ENCODE data around the gene NUDT12. TPM values are rescaled to one million over a fixed set of nuclear protein-coding genes. Genes with fewer than 3 reads are reported as not detected.

NUDT12 gene
- polyA plus RNA-seq, 1 donor: 15.1 TPM

- no peak for DNase-seq
These were observed 22.9 kb downstream of the NUDT12 start for GRCh38 chr5:103539376-103540330.

DNA sequence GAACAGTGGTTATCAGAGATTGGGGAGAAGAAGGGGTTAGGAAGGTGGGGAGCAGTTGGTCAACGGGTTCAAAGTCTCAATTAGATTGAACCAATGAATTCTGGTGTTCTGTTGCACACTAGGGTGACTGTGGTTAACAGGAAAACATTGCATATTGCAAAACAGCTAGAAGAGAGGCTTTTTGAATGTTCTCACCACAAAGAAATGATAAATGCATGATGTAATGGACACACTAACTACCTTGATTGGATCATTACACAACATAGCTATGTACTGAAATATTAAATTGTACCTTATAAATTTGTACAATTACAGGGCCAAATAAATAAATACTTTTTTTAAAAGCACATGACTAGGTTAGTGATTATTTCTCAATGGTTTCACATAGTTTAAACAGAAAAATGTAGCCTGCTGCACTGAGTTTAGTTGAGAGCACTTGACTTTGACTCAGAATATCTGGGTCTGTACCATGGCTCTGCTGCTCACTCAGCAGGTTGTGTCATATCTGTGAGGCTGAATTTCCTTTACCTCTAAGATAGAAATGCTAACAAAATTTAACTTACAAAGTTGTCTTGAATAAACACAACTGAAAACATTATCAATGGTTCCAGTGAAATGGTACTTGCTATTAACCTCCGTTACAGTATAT lies 30.4 kb downstream of the NUDT12 start:
- DNase-seq: no peak

DNA sequence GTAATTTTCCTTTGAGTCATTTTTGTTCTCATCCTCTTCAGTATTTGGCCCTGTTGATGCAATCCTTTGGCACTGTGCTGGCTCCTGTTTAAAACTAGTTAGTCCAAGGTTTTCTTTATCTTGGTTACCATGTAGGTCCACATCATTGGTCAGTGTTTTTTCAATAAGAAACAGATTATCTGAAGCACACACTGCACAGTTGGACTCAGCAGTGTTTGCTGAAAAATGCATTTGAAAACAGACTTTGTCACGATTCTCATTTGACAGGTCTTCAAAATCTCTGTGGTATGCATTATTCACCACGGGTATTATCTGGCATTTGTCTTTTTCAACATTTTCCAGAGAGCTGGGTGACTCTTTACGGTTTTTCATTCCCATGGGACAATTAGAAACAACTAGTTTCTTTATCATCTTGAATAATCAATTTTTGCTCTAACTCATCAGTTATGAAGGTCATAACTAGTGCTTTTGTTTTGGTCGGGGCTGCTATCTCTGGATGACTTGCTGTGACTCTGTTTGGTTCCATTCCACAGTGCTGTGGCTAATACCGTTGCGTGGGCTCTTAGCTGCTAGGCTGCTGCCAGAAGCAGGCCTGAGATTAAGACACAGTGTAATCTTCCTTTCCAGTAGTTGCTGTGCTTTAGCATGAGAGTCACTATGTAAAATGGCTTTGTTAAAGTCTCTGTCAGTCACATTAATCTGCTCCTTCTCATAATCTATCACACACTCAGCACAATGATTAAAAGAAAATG lies 36.2 kb downstream of the NUDT12 start:
- no peak for DNase-seq

GRCh38 chr5:103525361-103525760 lies 37.2 kb downstream of the NUDT12 start:
- no peak for DNase-seq

DNA sequence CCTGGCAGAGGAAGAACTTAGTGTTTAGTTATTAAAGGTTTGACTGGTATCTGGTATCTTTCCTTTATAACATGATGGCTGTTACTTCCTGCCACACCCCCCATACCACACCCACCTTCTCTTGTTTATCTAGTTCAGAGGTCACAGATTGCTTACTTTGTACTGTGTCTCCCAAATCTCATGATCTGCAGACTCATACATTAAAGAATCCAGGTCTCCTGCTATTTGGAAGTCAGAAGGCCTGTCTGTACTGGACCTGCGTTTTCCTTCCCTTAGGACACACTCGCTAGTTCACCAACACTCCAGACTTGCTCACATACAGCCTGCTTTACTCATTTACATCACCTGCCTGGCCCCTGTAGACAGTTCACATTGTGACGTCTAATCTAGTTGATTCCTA lies 39.3 kb downstream of the NUDT12 start:
- DNase-seq: no peak

DNA sequence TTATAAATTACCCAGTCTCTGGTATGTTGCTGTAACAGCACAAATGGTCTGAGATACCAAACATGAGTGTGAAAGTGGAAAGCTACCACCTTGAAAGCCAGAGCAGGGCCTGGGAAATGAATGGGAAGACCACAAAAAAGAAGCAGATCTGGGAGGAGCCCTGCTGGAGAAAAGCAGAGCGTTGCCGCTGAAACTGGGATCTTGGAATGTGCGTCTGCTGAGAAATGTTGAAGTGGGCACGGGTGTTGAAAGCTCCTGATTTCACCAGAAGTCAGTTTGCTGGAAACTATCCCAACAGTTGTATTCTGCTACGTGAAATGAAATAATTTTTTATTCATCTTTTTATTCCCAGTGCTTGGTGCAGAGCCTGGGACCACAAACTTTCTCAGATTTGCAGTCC lies 40.0 kb downstream of the NUDT12 start:
- no peak for DNase-seq

- DNase-seq: no peak
These were observed 43.0 kb downstream of the NUDT12 start for GRCh38 chr5:103519550-103519949.

DNA sequence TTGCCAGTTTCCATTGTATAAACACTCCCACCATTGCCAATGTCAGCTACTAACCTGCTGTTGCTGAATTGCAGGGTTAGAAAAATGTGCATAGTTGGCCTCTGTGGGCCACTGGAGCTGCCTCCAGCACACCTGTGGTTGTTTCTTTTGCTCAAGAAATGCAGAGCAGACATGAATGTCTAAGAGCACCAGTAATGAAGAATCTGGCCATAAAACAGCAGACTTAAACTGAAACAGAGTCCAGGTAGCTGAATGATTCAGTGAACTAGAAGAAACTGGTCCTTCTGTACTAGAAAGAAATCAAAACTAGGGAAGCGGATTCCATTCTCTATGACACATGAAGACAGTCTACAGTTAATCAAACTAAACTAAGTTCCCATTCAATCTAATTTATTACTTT lies 48.2 kb downstream of the NUDT12 start:
- no peak for DNase-seq

GRCh38 chr5:103513701-103514100 lies 48.9 kb downstream of the NUDT12 start:
- DNase-seq: no peak

DNA sequence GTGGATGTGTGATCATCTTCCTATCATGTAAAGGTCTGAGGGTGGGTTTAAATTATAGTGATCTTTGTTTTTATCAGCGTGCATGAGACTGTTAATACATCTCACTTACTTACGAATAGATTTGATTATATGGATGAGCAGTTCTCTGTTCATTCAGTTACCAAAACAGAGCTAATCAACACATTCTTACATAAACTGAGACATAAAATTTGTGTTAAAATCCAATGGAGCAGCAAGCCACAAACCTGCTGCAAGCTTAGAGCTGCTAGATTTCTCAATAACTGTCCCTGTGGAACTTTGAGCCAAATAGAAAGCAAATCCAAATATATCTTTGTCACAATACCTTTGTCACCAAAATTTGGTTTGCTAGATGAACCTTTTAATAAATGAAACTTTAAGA lies 50.1 kb downstream of the NUDT12 start:
- DNase-seq: no peak

DNA sequence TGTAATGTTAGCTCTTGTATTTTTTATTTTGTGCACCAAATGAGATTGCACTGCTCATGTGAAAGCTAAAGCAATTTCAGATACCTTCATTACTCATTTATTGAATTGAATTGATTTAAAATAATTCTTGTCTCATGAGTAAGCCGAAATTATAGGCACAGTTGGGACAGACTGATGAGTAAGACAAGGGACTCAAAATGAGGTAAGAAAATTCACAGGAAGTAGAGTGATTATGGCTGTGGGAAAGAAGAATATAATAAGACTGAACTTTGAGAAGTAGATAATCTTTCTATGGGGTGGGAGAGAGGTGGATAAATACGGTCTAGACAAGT lies 51.1 kb downstream of the NUDT12 start:
- no peak for DNase-seq

GRCh38 chr5:103510851-103511553 lies 51.6 kb downstream of the NUDT12 start:
- DNase-seq: no peak

- DNase-seq: no peak
These were observed 56.8 kb downstream of the NUDT12 start for GRCh38 chr5:103505581-103506305.

GRCh38 chr5:103503066-103503465 lies 59.5 kb downstream of the NUDT12 start:
- DNase-seq: no peak

DNA sequence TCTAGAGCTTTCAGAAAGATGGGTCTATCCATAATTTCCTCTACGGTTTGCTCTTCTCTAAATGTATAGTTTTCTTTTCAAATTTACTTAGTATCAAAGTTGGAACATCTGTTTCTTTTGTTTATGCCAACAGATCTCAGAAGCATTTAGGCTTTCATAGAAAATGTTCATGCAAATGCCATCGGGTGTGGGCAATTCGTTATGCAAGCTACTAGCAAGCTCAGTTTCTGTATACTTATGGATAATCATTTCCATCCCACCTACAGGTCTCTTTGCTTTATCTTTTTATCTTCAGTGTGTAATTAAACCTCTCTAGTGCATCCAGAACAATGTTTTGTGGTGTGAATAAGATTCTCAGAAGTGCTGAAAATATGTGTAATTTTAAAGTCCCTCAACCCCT lies 59.9 kb downstream of the NUDT12 start:
- DNase-seq: no peak
